GM19395 (cell line): Measurements from ENCODE around the gene CLCN1.

Experiments used
- ATAC-seq: cut with Tn5 transposase; IDR thresholded peaks from one replicate; pipeline ENCODE4 v1.9.1; 2021; ENCODE audit warnings: mild to moderate bottlenecking, moderate library complexity; ENCODE audit not compliant: unreplicated experiment

Gene CLCN1

DNA sequence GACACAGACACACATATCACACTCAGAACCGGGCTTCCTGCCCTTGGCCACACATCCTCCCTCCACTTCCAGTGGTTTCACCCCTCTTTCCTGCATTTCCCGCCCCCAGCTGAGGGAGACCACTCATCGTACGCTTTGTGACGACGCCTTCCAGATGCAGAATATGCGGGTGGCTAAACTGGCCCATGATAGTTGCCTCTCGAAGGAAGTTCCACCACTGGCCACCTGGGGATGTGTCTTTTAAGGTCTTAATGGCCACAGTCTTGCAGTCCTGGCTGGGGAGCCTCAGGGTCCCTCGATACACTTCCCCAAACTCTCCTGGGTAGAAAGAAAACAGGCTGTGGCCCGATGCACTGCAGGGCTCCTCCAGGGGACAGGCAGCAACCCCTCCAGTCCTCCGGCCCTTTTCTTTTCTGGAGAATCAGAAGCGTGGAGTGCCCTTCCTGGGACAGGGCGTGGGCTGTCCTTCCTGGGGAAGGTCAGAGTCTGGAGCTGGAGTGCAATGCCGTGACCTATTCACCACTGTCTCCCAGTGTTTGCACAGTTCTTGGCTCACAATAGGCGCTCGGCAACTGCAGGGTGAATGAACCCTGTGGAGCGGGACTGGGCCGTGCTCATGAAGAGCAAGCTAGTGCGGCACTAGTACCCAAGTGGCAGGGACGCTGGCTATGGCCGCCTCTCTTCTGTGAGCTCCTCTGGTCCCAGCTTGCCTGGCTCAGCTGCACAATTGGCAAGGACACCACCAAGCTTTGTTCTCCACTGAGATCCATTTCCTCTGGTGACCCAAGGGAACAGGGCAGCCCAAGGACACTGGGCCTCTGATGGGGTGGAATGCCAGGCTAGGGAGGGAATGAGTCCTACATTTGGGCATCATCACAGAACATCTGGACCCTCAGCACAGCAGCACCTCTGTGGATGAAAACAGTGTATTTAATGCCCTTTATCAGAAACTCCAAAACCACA is 79.6 kb downstream of the CLCN1 start:
- no peak for ATAC-seq

GRCh38 chr7:143396182-143396581 is 80.3 kb downstream of the CLCN1 start:
- no peak for ATAC-seq

DNA sequence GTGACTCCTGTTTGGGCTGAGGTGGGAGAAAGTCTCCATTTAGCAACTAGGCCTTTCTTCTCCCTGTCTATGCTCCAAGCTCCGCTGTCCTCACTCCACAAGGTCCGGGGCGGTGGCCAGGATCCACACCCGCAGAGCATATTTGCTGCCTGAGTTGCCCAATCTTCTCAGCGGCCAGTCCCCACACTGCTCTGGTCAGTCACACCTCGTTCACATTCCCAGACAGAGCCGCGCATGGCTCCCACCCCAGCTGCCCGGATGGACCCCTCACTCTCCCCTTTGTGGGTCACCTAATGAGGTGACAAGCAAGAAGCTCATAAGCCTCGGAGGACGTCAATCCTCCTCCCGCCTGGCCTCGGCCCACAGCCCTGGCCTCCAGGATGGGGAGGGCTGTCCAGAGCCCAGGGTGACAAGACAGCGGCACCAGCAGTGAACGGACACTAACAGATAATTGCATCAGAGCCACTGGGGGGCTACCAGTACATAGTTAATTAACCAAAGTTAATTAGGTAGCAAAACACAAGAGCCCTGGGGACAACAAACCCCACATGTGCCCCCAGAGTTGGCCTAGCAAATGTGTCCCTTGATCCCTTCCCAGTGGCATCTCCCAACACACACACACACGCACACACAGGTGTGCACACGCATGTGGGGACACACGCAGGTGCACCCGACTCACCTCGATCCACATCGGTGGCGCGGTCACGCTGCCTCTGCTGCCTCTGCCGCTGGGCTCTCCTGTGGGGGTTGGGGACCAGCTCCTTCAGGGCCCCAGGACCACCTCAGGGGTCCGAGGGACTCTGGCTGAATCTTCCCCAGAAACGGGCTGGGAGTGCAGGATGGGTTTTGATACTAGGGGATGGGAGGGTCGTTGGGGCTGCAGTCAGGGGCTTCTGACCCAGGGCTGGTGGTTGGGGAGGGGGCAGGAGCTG is 81.0 kb downstream of the CLCN1 start:
- no peak for ATAC-seq

GRCh38 chr7:143397710-143398530 is 82.0 kb downstream of the CLCN1 start:
- ATAC-seq: no peak

GRCh38 chr7:143398616-143399015 is 82.7 kb downstream of the CLCN1 start:
- ATAC-seq: no peak

DNA sequence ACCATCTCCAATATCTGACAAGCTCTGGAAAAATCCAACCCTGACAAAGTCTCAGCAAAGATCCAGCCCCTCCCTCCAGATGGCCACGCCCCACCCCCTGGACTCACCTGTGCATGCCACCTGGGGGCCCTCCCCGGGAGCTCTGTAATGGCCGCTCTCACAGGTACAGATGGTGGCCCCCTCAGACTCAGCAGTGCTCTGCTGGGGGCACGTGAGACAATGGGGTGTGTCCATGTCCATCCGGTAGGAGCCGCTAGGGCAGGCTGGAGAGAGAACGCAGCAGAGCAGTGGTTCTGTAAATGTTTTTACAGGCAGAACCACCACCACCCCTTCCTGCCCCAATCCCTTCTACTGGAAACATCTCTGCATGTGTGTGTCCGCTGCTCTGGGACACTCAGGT is 83.2 kb downstream of the CLCN1 start:
- ATAC-seq: no peak

DNA sequence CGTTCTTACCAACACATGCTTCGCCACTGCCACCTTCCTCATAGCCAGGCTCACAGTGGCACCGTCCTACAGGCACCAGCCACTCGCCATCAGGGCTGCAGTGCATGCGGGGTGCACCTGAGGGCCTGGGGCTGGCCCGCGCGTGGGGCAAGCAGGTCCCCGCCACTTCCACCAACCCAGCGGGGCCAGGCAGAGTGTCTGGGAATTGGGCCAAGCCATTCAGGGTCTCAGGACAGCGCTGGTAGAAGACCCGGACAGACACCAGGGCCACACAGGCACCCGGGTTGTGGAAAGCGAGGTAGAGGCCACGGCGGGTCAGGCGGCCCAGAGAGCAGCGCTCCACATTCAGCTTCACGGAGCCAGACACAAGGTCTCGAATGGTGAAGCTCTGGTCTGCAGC is 83.7 kb downstream of the CLCN1 start:
- no peak for ATAC-seq

GRCh38 chr7:143401265-143401664 is 85.4 kb downstream of the CLCN1 start:
- ATAC-seq: no peak
